DMS 273 treated with DMSO at 0.1 percent for 48 hours (cell line): ENCODE data around the gene BABAM2.

Experiments used
- DNase-seq: peaks from one replicate; lab custom pipeline; 2025; lab: John Stamatoyannopoulos, UW

The BABAM2 gene

GRCh38 chr2:28206762-28207161, 316.2 kb downstream of the BABAM2 start:
- DNase-seq: no peak

GRCh38 chr2:28209261-28209691, 318.7 kb downstream of the BABAM2 start:
- no peak for DNase-seq

- DNase-seq: no peak
Observed at GRCh38 chr2:28209864-28210263, 319.3 kb downstream of the BABAM2 start.

GRCh38 chr2:28210535-28210934, 320.0 kb downstream of the BABAM2 start:
- no peak for DNase-seq

GRCh38 chr2:28216331-28216730, 325.8 kb downstream of the BABAM2 start:
- DNase-seq: no peak

- no peak for DNase-seq
Observed at GRCh38 chr2:28217042-28217740, 326.7 kb downstream of the BABAM2 start.

- DNase-seq: no peak
Observed at GRCh38 chr2:28219138-28219537, 328.6 kb downstream of the BABAM2 start.

- DNase-seq: no peak
Observed at GRCh38 chr2:28219758-28220368, 329.3 kb downstream of the BABAM2 start.

- no peak for DNase-seq
Observed at GRCh38 chr2:28224648-28225472, 334.3 kb downstream of the BABAM2 start.

- no peak for DNase-seq
Observed at GRCh38 chr2:28225473-28226080, 335.0 kb downstream of the BABAM2 start.

GRCh38 chr2:28226558-28226957, 336.0 kb downstream of the BABAM2 start:
- no peak for DNase-seq

- DNase-seq: no peak
Observed at GRCh38 chr2:28227498-28227897, 337.0 kb downstream of the BABAM2 start.

- DNase-seq: no peak
Observed at GRCh38 chr2:28228434-28228995, 338.0 kb downstream of the BABAM2 start.

GRCh38 chr2:28231110-28231631, 340.6 kb downstream of the BABAM2 start:
- no peak for DNase-seq

- DNase-seq: no peak
Observed at GRCh38 chr2:28232295-28232694, 341.8 kb downstream of the BABAM2 start.

GRCh38 chr2:28233164-28233676, 342.7 kb downstream of the BABAM2 start:
- DNase-seq: no peak

- DNase-seq: no peak
Observed at GRCh38 chr2:28234807-28235206, 344.3 kb downstream of the BABAM2 start.

- no peak for DNase-seq
Observed at GRCh38 chr2:28239207-28239606, 348.7 kb downstream of the BABAM2 start.

- DNase-seq: no peak
Observed at GRCh38 chr2:28240937-28241336, 350.4 kb downstream of the BABAM2 start.

- DNase-seq: no peak
Observed at GRCh38 chr2:28247290-28247689, 356.8 kb downstream of the BABAM2 start.

- no peak for DNase-seq
Observed at GRCh38 chr2:28247734-28248133, 357.2 kb downstream of the BABAM2 start.

- no peak for DNase-seq
Observed at GRCh38 chr2:28248511-28248910, 358.0 kb downstream of the BABAM2 start.
